Activated CD4-positive, alpha-beta T cell treated with anti-CD3 and anti-CD28 coated beads, Interleukin-2, amount 50 U/mL, for 4 hours (primary cell): Measurements from ENCODE around the gene MDFIC.

Experiments used
- DNase-seq, 2 experiments: peaks; one replicate each; pipeline ENCODE4 v3.0.0-alpha.2; 2020

Gene MDFIC

GRCh38 chr7:114957444-114957843, 35.5 kb downstream of the MDFIC start:
- DNase-seq = no peak

GRCh38 chr7:114959931-114960330, 38.0 kb downstream of the MDFIC start:
- no peak for DNase-seq

- no peak for DNase-seq
Measured at GRCh38 chr7:114962441-114962840, 40.5 kb downstream of the MDFIC start.

GRCh38 chr7:114966156-114966555, 44.3 kb downstream of the MDFIC start:
- no peak for DNase-seq

GRCh38 chr7:114969096-114969495, 47.2 kb downstream of the MDFIC start:
- no peak for DNase-seq

- DNase-seq = no peak
Measured at GRCh38 chr7:114970308-114970707, 48.4 kb downstream of the MDFIC start.

GRCh38 chr7:114970732-114971131, 48.8 kb downstream of the MDFIC start:
- DNase-seq = no peak

GRCh38 chr7:114972567-114972966, 50.7 kb downstream of the MDFIC start:
- DNase-seq = no peak

- no peak for DNase-seq
Measured at GRCh38 chr7:114973147-114973546, 51.3 kb downstream of the MDFIC start.

- no peak for DNase-seq
Measured at GRCh38 chr7:114975401-114975800, 53.5 kb downstream of the MDFIC start.

- no peak for DNase-seq
Measured at GRCh38 chr7:114976666-114977065, 54.8 kb downstream of the MDFIC start.

GRCh38 chr7:114977277-114977676, 55.4 kb downstream of the MDFIC start:
- DNase-seq = no peak

GRCh38 chr7:114979388-114979787, 57.5 kb downstream of the MDFIC start:
- no peak for DNase-seq

GRCh38 chr7:114979803-114980507, 58.1 kb downstream of the MDFIC start:
- DNase-seq = no peak

- DNase-seq = no peak
Measured at GRCh38 chr7:114981323-114981722, 59.4 kb downstream of the MDFIC start.

- no peak for DNase-seq
Measured at GRCh38 chr7:114985116-114985715, 63.3 kb downstream of the MDFIC start.

- DNase-seq = no peak
Measured at GRCh38 chr7:114986190-114987180, 64.6 kb downstream of the MDFIC start.

- DNase-seq = no peak
Measured at GRCh38 chr7:114988026-114988425, 66.1 kb downstream of the MDFIC start.

- DNase-seq = no peak
Measured at GRCh38 chr7:114988755-114989375, 67.0 kb downstream of the MDFIC start.

GRCh38 chr7:114989531-114989930, 67.6 kb downstream of the MDFIC start:
- DNase-seq = no peak

- DNase-seq = no peak
Measured at GRCh38 chr7:114997487-114998404, 75.9 kb downstream of the MDFIC start.

GRCh38 chr7:115004121-115004520, 82.2 kb downstream of the MDFIC start:
- DNase-seq = no peak
